Right ventricle myocardium superior (tissue), 1 donor: ENCODE measurements around the gene UBXN1. TPM values are rescaled to one million over a fixed set of nuclear protein-coding genes. Genes with fewer than 3 reads are reported as not detected.
"Not testable (repeated sequence)": the region's sequence is repeated elsewhere in the genome, so short reads cannot be mapped to it uniquely, and the experiment has no call there.

Experiments used
- ATAC-seq: fragments of 200-7000 bp; cut with Tn5 transposase; one replicate; pipeline ENCODE4 v1.9.1; 2020; ENCODE audit warnings: mild to moderate bottlenecking; ENCODE audit not compliant: poor library complexity
- DNase-seq: peaks from one replicate; pipeline ENCODE4 v3.0.0-alpha.2; 2020
- intact Hi-C: fragments of 100-400 bp; cut with DNase I; formaldehyde crosslinking; loops from one replicate; pipeline ENCODE4 v1.11.2; 2022
- total RNA-seq: library from RNA; stranded (reverse); fragmentation: NEBNext Ultra II Directional; extraction: Animal tissue kit (Norgen Biotek cat#: 25700); gene quantifications from one replicate; pipeline ENCODE4 v1.2.1, GENCODE V29; 2021
- donor health status: DM: no; HTN: yes; CAD: no; lungs with severe emphysema.

The UBXN1 gene
- total RNA-seq, 1 donor from 2014 or later, result 82.2 TPM

- ATAC-seq (peak; percentile 64), DNase-seq (peak; percentile 57)
- intact Hi-C loops, result no loop called here
Observed at GRCh38 chr11:62680825-62681240, 2.0 kb upstream of the UBXN1 start.

- intact Hi-C loops, result no loop called here
- ATAC-seq, result no peak
- no peak for DNase-seq
Observed at GRCh38 chr11:62678433-62678769, 472 bp downstream of the UBXN1 start.

- no peak for ATAC-seq
- DNase-seq, result no peak
- intact Hi-C loops, result no loop called here
Observed at GRCh38 chr11:62677714-62678113, 1.2 kb downstream of the UBXN1 start.

- DNase-seq, result no peak
- intact Hi-C loops, result no loop called here
- no peak for ATAC-seq
Observed at GRCh38 chr11:62677156-62677555, 1.7 kb downstream of the UBXN1 start.

GRCh38 chr11:62676698-62677097, 2.2 kb downstream of the UBXN1 start:
- ATAC-seq, result no peak
- no peak for DNase-seq
- intact Hi-C loops, result no loop called here

GRCh38 chr11:62675415-62675814, 3.5 kb downstream of the UBXN1 start:
- DNase-seq, intact Hi-C loops, ATAC-seq: not testable (repeated sequence)

- intact Hi-C loops, result no loop called here
- DNase-seq, result no peak
- no peak for ATAC-seq
Observed at GRCh38 chr11:62673196-62673525, 5.7 kb downstream of the UBXN1 start.

- peak; percentile 80 for DNase-seq
- ATAC-seq, result peak; percentile 87
- intact Hi-C loops, result no loop called here
Observed at GRCh38 chr11:62671608-62672389, 7.1 kb downstream of the UBXN1 start, which contains the start of the genes LBHD1 and UQCC3. Gene LBHD1 (minus strand): TSS chr11:62672267. CDS start chr11:62670031, 2,236 bp downstream. Gene UQCC3 (plus strand): TSS chr11:62671673. CDS start chr11:62671746, 73 bp downstream.

- DNase-seq, result no peak
- intact Hi-C loops, result no loop called here
- ATAC-seq, result peak; percentile 32
Observed at GRCh38 chr11:62671236-62671607, 7.7 kb downstream of the UBXN1 start.

GRCh38 chr11:62669420-62670161, 9.3 kb downstream of the UBXN1 start:
- DNase-seq, result no peak
- ATAC-seq, result no peak
- intact Hi-C loops, result no loop called here

GRCh38 chr11:62667460-62667859, 11.4 kb downstream of the UBXN1 start:
- DNase-seq (no peak), ATAC-seq (no peak)
- intact Hi-C loops, result no loop called here

GRCh38 chr11:62666259-62666926, 12.5 kb downstream of the UBXN1 start:
- DNase-seq, result no peak

GRCh38 chr11:62665599-62666258, 13.1 kb downstream of the UBXN1 start:
- ATAC-seq, result peak; percentile 47
- DNase-seq, result peak; percentile 73
- intact Hi-C loops, result no loop called here

More at GRCh38 chr11:62666259-62666926, 12.5 kb downstream of the UBXN1 start:
- intact Hi-C loops, result no loop called here
- ATAC-seq, result peak; percentile 4

- ATAC-seq (peak; percentile 98), DNase-seq (peak; percentile 96)
- intact Hi-C loops, result no loop called here
Observed at GRCh38 chr11:62665075-62665598, 13.7 kb downstream of the UBXN1 start, which contains the start of the genes C11orf98 and CSKMT. Gene C11orf98 (minus strand): TSS chr11:62665210. CDS start chr11:62665169, 41 bp downstream. Gene CSKMT (plus strand): TSS chr11:62665312. CDS start chr11:62665880, 568 bp downstream.

- DNase-seq, result no peak
- peak; percentile 32 for ATAC-seq
- intact Hi-C loops, result no loop called here
Observed at GRCh38 chr11:62664405-62665074, 14.3 kb downstream of the UBXN1 start.

- intact Hi-C loops, result no loop called here
- DNase-seq (no peak), ATAC-seq (no peak)
Observed at GRCh38 chr11:62656796-62657429, 22.0 kb downstream of the UBXN1 start.

- ATAC-seq, result no peak
- intact Hi-C loops, result no loop called here
- DNase-seq, result no peak
Observed at GRCh38 chr11:62654297-62654696, 24.6 kb downstream of the UBXN1 start.
